ENCODE measurements around the gene AFF2.

Gene AFF2

GRCh38 chrX:149010013-149010852 is 509.8 kb downstream of the AFF2 start:
- H3K9me3 ChIP-seq (ENCODE audit: severe bottlenecking) = no peaks in the 10 kb centered on the region
- ATAC-seq (ENCODE audit: low read depth) = no peak

GRCh38 chrX:149010853-149011224 is 510.4 kb downstream of the AFF2 start:
- no peak for TF ChIP-seq CTCF (IDR thresholded peaks at IDR 0.05; ENCODE audit: poor library complexity, severe bottlenecking)
- no peaks in the 10 kb centered on the region for H3K4me1 ChIP-seq (ENCODE audit: insufficient read depth, poor library complexity, severe bottlenecking)
- no peak overlapping the region for H3K27ac ChIP-seq (ENCODE audit: poor library complexity, severe bottlenecking)
- H3K27me3 ChIP-seq (ENCODE audit: insufficient read depth, poor library complexity, severe bottlenecking) = no peaks in the 10 kb centered on the region
- no peaks in the 10 kb centered on the region for H3K36me3 ChIP-seq (ENCODE audit: low read depth)
- no peak overlapping the region for H3K4me3 ChIP-seq (ENCODE audit: severe bottlenecking)
- DNase-seq (ENCODE audit: low spot score) = no peak
- H3K9me3 ChIP-seq (ENCODE audit: severe bottlenecking) = no peaks in the 10 kb centered on the region
- no peak for ATAC-seq (ENCODE audit: low read depth)

More at GRCh38 chrX:149010013-149010852, 509.8 kb downstream of the AFF2 start:
- H3K36me3 ChIP-seq (ENCODE audit: low read depth) = no peaks in the 10 kb centered on the region
- no peak overlapping the region for H3K27ac ChIP-seq (ENCODE audit: poor library complexity, severe bottlenecking)
- TF ChIP-seq CTCF (IDR thresholded peaks at IDR 0.05; ENCODE audit: poor library complexity, severe bottlenecking) = no peak
- H3K4me3 ChIP-seq (ENCODE audit: severe bottlenecking) = no peak overlapping the region
- DNase-seq (ENCODE audit: low spot score) = no peak
- H3K27me3 ChIP-seq (ENCODE audit: insufficient read depth, poor library complexity, severe bottlenecking) = no peaks in the 10 kb centered on the region
- no peaks in the 10 kb centered on the region for H3K4me1 ChIP-seq (ENCODE audit: insufficient read depth, poor library complexity, severe bottlenecking)

GRCh38 chrX:149013081-149013480 is 512.7 kb downstream of the AFF2 start:
- H3K4me1 ChIP-seq (ENCODE audit: insufficient read depth, poor library complexity, severe bottlenecking) = no peaks in the 10 kb centered on the region
- no peaks in the 10 kb centered on the region for H3K27me3 ChIP-seq (ENCODE audit: insufficient read depth, poor library complexity, severe bottlenecking)
- H3K36me3 ChIP-seq (ENCODE audit: low read depth) = no peaks in the 10 kb centered on the region
- no peaks in the 10 kb centered on the region for H3K9me3 ChIP-seq (ENCODE audit: severe bottlenecking)
- H3K27ac ChIP-seq (ENCODE audit: poor library complexity, severe bottlenecking) = no peak overlapping the region
- no peak for TF ChIP-seq CTCF (IDR thresholded peaks at IDR 0.05; ENCODE audit: poor library complexity, severe bottlenecking)
- DNase-seq (ENCODE audit: low spot score) (no peak), ATAC-seq (ENCODE audit: low read depth) (no peak)
- H3K4me3 ChIP-seq (ENCODE audit: severe bottlenecking) = no peak overlapping the region

- ATAC-seq (ENCODE audit: low read depth) (no peak), DNase-seq (ENCODE audit: low spot score) (no peak)
- no peak overlapping the region for H3K27ac ChIP-seq (ENCODE audit: poor library complexity, severe bottlenecking)
- no peaks in the 10 kb centered on the region for H3K4me1 ChIP-seq (ENCODE audit: insufficient read depth, poor library complexity, severe bottlenecking)
- no peaks in the 10 kb centered on the region for H3K9me3 ChIP-seq (ENCODE audit: severe bottlenecking)
- TF ChIP-seq CTCF (IDR thresholded peaks at IDR 0.05; ENCODE audit: poor library complexity, severe bottlenecking) = no peak
- H3K36me3 ChIP-seq (ENCODE audit: low read depth) = no peaks in the 10 kb centered on the region
- no peaks in the 10 kb centered on the region for H3K27me3 ChIP-seq (ENCODE audit: insufficient read depth, poor library complexity, severe bottlenecking)
- H3K4me3 ChIP-seq (ENCODE audit: severe bottlenecking) = no peak overlapping the region
Observed at GRCh38 chrX:149021159-149021558, 520.7 kb downstream of the AFF2 start.

GRCh38 chrX:149022485-149022884 is 522.1 kb downstream of the AFF2 start:
- ATAC-seq (ENCODE audit: low read depth) (no peak), DNase-seq (ENCODE audit: low spot score) (no peak)
- Histone ChIP-seq H3K4me1 (ENCODE audit: insufficient read depth, poor library complexity, severe bottlenecking) (no peaks in the 10 kb centered on the region), H3K4me3 (ENCODE audit: severe bottlenecking) (no peak overlapping the region), H3K27ac (ENCODE audit: poor library complexity, severe bottlenecking) (no peak overlapping the region), H3K9me3 (ENCODE audit: severe bottlenecking) (no peaks in the 10 kb centered on the region), H3K27me3 (ENCODE audit: insufficient read depth, poor library complexity, severe bottlenecking) (no peaks in the 10 kb centered on the region), H3K36me3 (ENCODE audit: low read depth) (no peaks in the 10 kb centered on the region)
- no peak for TF ChIP-seq CTCF (IDR thresholded peaks at IDR 0.05; ENCODE audit: poor library complexity, severe bottlenecking)

Data from RWPE2 (cell line).